Smooth muscle cell (in vitro differentiated cells): ENCODE data around the gene GMDS. TPM values are rescaled to one million over a fixed set of nuclear protein-coding genes. Genes with fewer than 3 reads are reported as not detected.

ENCODE experiments used
- DNase-seq: peaks from one replicate; lab custom pipeline; 2025; ENCODE audit not compliant: unreplicated experiment; lab: John Stamatoyannopoulos, UW
- H2AFZ ChIP-seq: fragments of 200-600 bp; sonication (generic); 2 replicates; pipeline ENCODE4 v1.6.0; 2016; ENCODE audit warnings: antibody characterized with exemption, low read depth, mild to moderate bottlenecking
- H3F3A ChIP-seq: fragments of 200-600 bp; sonication (generic); 2 replicates; pipeline ENCODE4 v1.6.0; 2017; ENCODE audit warnings: antibody characterized with exemption, low read depth
- H3K27ac ChIP-seq: fragments of 200-600 bp; sonication (generic); 2 replicates; pipeline ENCODE4 v1.5.1; 2016; ENCODE audit warnings: low read depth, mild to moderate bottlenecking
- H3K27me3 ChIP-seq: fragments of 200-600 bp; sonication (generic); 2 replicates; pipeline ENCODE4 v1.6.1; 2016; ENCODE audit warnings: low read depth, mild to moderate bottlenecking
- H3K36me3 ChIP-seq: fragments of 200-600 bp; sonication (generic); 2 replicates; pipeline ENCODE4 v1.5.1; 2016; ENCODE audit warnings: low read depth
- H3K4me1 ChIP-seq: fragments of 200-600 bp; sonication (generic); 2 replicates; pipeline ENCODE4 v1.5.1; 2016; ENCODE audit warnings: low read depth
- H3K4me2 ChIP-seq: fragments of 200-600 bp; sonication (generic); 2 replicates; pipeline ENCODE4 v1.6.0; 2016; ENCODE audit warnings: mild to moderate bottlenecking
- H3K4me3 ChIP-seq: fragments of 200-600 bp; sonication (generic); 2 replicates; pipeline ENCODE4 v1.5.1; 2016; ENCODE audit warnings: mild to moderate bottlenecking
- H3K79me2 ChIP-seq: fragments of 200-600 bp; sonication (generic); 2 replicates; pipeline ENCODE4 v1.6.0; 2016; ENCODE audit warnings: low read depth, mild to moderate bottlenecking
- H3K9ac ChIP-seq: fragments of 200-600 bp; sonication (generic); 2 replicates; pipeline ENCODE4 v1.6.0; 2016; ENCODE audit warnings: low read depth
- H3K9me3 ChIP-seq: fragments of 200-600 bp; sonication (generic); replicated peaks from 2 replicates; pipeline ENCODE4 v1.5.1; 2016; ENCODE audit warnings: low read depth
- H4K20me1 ChIP-seq: fragments of 200-600 bp; sonication (generic); 2 replicates; pipeline ENCODE4 v1.6.0; 2016; ENCODE audit warnings: low read depth
- CTCF ChIP-seq: fragments of 200-600 bp; sonication (generic); IDR thresholded peaks from 2 replicates; pipeline ENCODE4 v1.5.1; 2017; ENCODE audit warnings: borderline replicate concordance, mild to moderate bottlenecking, antibody characterized with exemption; ENCODE audit not compliant: insufficient read depth, poor library complexity, severe bottlenecking
- WGBS: methylation state at CpG from one replicate; pipeline ENCODE4 v1.1.7; 2016; ENCODE audit warnings: low lambda C conversion rate; 5-methylcytosine and 5-hydroxymethylcytosine counted together
- polyA plus RNA-seq: library from polyadenylated mRNA; unstranded; fragments of >200 nt; fragmentation: Nextera tagmentation; extraction: Ambion mirVana; gene quantifications from 2 replicates; pipeline ENCODE4 v1.2.1, GENCODE V29; 2016
- total RNA-seq: library from RNA; depleted of rRNA; stranded (reverse); fragments of >200 nt; gene quantifications from 2 replicates; pipeline ENCODE4 v1.2.3, GENCODE V29; 2014

Gene GMDS
- total and polyA plus RNA-seq, 2 experiments from 2014 or later: 3.7 to 8.5 TPM

DNA sequence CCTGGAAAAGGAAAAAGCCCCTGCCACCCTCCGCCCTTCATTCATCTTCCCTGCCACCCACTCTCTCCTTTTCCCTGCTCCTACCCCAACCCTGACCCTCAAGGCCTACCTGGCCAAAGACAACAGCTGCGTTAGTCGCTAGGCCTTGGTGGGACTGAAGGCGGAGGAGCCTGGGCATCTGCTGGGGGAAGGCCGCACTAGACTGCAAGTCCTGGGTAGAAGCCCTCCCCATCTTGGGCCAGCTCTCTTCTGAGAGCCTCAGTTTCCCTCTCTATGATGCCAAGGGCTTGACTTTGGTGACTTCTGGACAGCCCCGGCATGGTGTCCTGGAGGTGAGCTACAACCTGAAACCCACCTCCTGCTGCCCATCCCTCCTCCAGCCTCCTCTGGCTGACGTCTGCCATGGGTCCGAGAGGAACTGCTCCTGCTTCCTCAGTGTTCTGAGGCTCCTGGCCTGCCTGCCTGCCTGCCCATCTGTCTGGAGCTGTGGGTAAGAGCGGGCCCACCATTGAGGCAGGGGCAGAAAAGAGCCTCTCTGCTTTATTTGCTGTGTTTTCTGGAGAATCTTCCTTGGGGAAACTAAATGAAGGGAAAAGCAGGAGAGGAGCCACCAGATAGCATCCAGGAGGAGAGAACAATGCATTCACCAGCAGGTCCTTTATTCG is 643.2 kb downstream of the GMDS start:
- peaks cover 5% of the 10 kb centered on the region for H4K20me1 ChIP-seq
- H3K4me3 ChIP-seq: no peak overlapping the region
- H3F3A ChIP-seq: no peaks in the 10 kb centered on the region
- peaks cover 85% of the 10 kb centered on the region for H3K27me3 ChIP-seq
- no peak for DNase-seq
- H2AFZ ChIP-seq: no peak overlapping the region
- no peak for TF ChIP-seq CTCF
- H3K27ac ChIP-seq: no peak overlapping the region
- no peak overlapping the region for H3K9ac ChIP-seq
- H3K4me2 ChIP-seq: no peak overlapping the region
- WGBS: 96% methylated on average over 10 of the region's 10 CpGs
- no peaks in the 10 kb centered on the region for H3K79me2 ChIP-seq
- no peaks in the 10 kb centered on the region for H3K36me3 ChIP-seq
- peaks cover 9% of the 10 kb centered on the region for H3K4me1 ChIP-seq
- no peaks in the 10 kb centered on the region for H3K9me3 ChIP-seq

DNA sequence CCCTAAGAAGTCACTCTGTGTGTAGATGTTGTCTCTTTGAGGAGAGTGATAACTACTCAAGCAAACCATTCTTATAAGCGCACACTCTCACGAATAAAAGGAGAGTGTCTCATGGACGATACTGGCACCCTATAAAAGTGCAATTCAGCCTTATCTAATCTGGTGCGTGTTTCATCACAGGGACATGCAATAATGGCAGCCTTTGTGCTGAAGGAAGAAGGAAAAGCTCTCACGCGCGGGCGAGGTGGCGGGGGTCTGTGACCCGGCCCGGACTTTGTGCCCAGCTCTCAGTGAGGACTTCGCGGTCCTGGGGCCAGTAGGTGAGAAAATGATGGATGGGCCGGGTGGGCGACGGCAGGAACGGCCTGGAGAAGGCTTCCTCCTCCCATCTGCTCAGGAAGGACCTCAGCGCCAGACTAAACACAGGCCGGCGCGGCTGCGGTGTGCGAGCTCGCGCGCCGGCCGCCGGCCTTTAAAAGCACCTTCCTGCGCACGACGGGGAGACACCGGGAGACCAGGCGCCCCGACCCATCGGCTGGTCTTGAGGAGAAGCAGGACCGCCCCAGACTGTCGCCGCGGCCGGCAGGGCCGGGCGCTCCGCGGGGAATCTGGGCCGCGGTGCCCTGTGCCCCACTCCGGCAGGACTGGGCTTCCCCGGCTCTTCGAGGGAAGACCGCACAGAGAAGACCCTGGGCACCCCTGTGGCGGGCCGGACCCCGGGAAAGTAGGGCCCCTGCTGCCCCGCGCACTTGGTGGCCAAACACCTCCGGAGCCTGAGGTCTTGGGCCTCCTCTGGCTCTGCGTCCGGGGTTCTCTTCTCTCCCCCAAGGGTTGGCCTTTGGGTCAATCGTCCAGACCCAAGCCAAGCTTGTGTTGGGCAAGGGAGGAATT is 644.0 kb downstream of the GMDS start:
- TF ChIP-seq CTCF: no peak
- H3K4me3 ChIP-seq: no peak overlapping the region
- H2AFZ ChIP-seq: no peak overlapping the region
- no peaks in the 10 kb centered on the region for H3K9me3 ChIP-seq
- no peaks in the 10 kb centered on the region for H3K36me3 ChIP-seq
- H3K79me2 ChIP-seq: no peaks in the 10 kb centered on the region
- no peak overlapping the region for H3K9ac ChIP-seq
- H3K27me3 ChIP-seq: peaks cover 77% of the 10 kb centered on the region
- DNase-seq: no peak
- H4K20me1 ChIP-seq: peaks cover 4% of the 10 kb centered on the region
- peaks cover 10% of the 10 kb centered on the region for H3K4me1 ChIP-seq
- WGBS: 84% methylated on average over 60 of the region's 60 CpGs
- no peaks in the 10 kb centered on the region for H3F3A ChIP-seq
- no peak overlapping the region for H3K27ac ChIP-seq
- no peak overlapping the region for H3K4me2 ChIP-seq

DNA sequence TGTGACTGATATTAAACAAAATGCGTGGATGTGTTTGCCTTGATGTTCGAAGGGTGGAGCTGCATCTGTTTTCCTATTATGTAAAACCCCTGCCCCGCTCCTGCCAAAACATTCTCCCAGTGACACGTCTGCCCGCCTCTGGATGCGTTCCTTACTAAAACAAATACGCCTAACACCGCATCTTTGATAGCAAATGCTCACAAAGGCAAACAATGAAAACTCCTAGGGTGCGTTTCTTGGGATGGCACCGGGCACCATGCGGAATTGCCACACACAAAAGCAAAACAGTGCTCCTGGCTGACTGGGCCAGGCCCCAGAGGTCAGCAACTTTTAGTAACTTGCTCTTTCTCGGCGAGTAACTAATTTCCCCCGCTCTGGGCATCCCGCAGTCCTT is 644.6 kb downstream of the GMDS start:
- peaks cover 74% of the 10 kb centered on the region for H3K27me3 ChIP-seq
- H3K9me3 ChIP-seq: no peaks in the 10 kb centered on the region
- TF ChIP-seq CTCF: no peak
- H3K79me2 ChIP-seq: no peaks in the 10 kb centered on the region
- 89% methylated on average over 15 of the region's 15 CpGs for WGBS
- H3K27ac ChIP-seq: no peak overlapping the region
- no peaks in the 10 kb centered on the region for H4K20me1 ChIP-seq
- no peak overlapping the region for H3K4me2 ChIP-seq
- DNase-seq: no peak
- no peak overlapping the region for H2AFZ ChIP-seq
- H3F3A ChIP-seq: no peaks in the 10 kb centered on the region
- H3K36me3 ChIP-seq: no peaks in the 10 kb centered on the region
- no peak overlapping the region for H3K4me3 ChIP-seq
- H3K4me1 ChIP-seq: peaks cover 11% of the 10 kb centered on the region
- no peak overlapping the region for H3K9ac ChIP-seq
